Prostate gland (tissue), 2 donors: ENCODE data around the gene GOLM1.

Experiments
- CTCF ChIP-seq, 4 experiments: fragments of 200-600 bp in 2 of 4; fragments of 450-650 bp in 2 of 4; sonication (generic) in 2 of 4; IDR thresholded peaks; 1 replicate in 3 of 4; 2 replicates in 1 of 4; pipeline ENCODE4 v1.5.1; 2016 to 2019; ENCODE audit warnings: antibody characterized with exemption in 4 of 4, mild to moderate bottlenecking in 2 of 4, moderate library complexity in 2 of 4
- POLR2A ChIP-seq: fragments of 450-650 bp; IDR thresholded peaks from one replicate; pipeline ENCODE4 v1.6.1; 2016; ENCODE audit warnings: antibody characterized with exemption, mild to moderate bottlenecking

- TF ChIP-seq CTCF (IDR thresholded peaks at IDR 0.05) (no peak), POLR2A (no peak)
Observed at GRCh38 chr9:86072394-86072877, 26.9 kb downstream of the GOLM1 start.
